ENCODE measurements around the gene GLB1L2.

Gene GLB1L2

DNA sequence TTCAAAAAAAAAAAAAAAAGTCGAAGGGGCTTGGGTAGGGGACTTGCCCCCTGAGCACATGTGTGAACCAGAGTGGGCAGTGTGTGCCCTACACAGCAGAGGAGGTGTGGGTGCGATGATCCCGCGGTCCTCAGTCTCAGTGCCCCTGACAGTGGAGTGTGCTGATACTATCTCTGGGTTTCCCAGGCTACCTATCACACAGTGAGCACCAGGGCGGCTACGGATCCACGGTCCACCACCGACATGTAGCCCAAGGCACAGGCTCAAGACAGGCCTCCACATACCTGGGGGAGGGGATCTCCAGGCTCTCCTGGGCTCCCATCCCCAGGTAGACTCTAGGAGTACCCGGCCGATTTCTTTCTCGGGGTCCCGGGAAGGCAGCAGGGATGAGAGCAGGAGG, 71.1 kb downstream of the GLB1L2 start:
- DNase-seq (ENCODE audit: low read depth in 2 of 3, low spot score in 2 of 3): no peak

DNA sequence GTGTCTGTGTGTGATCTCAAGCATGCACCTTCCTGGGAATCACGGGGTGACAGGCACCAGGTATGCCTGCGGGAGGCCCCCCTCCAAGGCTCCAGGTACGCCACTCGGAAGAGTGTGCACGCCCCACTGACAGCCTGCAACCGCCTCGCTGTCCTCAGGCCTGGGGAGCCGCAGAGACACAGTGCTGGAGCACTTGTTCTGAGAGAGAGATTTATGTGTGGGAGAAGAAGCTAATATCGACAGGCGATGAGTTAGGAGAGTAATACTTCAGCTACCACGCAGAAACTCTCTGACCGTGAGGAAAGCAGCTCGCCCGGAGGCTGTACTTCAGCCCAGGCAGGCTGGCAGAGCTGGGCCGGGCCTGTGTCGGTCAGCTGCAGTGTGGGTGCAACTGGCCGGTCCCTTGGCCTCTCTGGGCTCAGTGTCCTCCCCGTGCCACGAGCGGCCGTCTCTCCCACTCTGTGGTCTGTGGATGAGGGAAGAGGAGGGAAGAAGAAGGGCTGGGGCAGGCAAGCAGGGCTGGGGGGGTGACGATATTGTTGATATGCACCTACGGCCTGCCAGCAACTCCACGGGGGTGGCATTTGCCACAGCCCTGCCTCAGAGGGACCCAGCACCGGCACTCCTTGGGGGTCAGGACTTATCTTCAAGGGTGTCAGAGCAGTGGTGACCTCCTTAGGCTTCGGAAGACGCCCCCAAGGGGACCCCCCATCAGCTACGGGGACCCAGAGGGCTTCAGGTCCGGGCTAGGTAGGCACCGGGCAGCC, 73.0 kb downstream of the GLB1L2 start:
- DNase-seq (ENCODE audit: low read depth in 2 of 3, low spot score in 2 of 3): no peak

DNA sequence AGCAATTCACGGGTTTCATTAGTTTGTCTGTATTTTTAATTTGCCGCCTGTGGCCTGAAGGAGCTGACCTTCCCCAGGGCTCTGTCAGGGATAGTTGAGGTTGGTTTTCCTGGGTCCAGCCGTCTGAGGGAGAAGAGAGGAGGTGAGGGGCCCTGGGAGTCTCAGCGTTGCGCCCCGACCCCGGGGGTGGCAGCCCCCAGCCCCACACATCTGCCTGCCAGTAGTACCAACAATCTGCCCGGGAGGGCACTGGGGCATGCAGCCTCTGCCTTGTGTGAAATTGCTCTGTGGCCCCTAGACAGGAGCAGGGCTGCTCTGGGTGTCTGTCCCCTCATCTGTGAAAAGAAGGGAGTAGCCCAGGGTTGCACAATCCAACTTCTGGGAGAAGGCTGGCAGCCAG, 73.6 kb downstream of the GLB1L2 start:
- no peak for DNase-seq (ENCODE audit: low read depth in 2 of 3, low spot score in 2 of 3)

DNA sequence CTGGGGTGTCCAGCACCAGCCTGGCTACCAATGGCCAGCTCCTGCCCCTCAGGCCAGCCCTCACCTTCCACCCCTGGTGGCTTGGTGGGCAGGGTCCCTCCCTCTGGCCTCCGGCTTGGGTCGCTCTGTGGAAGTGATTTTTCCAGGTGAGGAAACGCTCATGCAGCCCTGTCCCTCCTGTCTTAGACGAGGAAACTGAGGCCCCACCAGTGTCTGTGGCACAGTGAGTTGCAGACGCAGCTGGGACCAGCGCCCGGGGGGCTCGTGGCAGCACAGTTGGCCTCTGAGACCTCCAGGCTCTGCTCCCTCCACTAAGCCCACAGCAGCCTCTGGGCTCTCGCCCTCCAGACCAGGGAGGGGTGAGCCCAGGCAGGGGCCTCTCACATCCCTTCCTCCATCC, 74.1 kb downstream of the GLB1L2 start:
- DNase-seq (ENCODE audit: low read depth in 2 of 3, low spot score in 2 of 3): no peak

- no peak for DNase-seq (ENCODE audit: low read depth in 2 of 3, low spot score in 2 of 3)
Observed at GRCh38 chr11:134406264-134407185, 74.7 kb downstream of the GLB1L2 start.

GRCh38 chr11:134407321-134407828, 75.6 kb downstream of the GLB1L2 start:
- DNase-seq (ENCODE audit: low read depth in 2 of 3, low spot score in 2 of 3): no peak

GRCh38 chr11:134407923-134408322, 76.1 kb downstream of the GLB1L2 start:
- no peak for DNase-seq (ENCODE audit: low read depth in 2 of 3, low spot score in 2 of 3)

GRCh38 chr11:134409552-134410429, 78.0 kb downstream of the GLB1L2 start:
- DNase-seq (ENCODE audit: low read depth in 2 of 3, low spot score in 2 of 3): no peak

- DNase-seq (ENCODE audit: low read depth in 2 of 3, low spot score in 2 of 3): no peak
Observed at GRCh38 chr11:134410766-134411165, 79.0 kb downstream of the GLB1L2 start.

DNA sequence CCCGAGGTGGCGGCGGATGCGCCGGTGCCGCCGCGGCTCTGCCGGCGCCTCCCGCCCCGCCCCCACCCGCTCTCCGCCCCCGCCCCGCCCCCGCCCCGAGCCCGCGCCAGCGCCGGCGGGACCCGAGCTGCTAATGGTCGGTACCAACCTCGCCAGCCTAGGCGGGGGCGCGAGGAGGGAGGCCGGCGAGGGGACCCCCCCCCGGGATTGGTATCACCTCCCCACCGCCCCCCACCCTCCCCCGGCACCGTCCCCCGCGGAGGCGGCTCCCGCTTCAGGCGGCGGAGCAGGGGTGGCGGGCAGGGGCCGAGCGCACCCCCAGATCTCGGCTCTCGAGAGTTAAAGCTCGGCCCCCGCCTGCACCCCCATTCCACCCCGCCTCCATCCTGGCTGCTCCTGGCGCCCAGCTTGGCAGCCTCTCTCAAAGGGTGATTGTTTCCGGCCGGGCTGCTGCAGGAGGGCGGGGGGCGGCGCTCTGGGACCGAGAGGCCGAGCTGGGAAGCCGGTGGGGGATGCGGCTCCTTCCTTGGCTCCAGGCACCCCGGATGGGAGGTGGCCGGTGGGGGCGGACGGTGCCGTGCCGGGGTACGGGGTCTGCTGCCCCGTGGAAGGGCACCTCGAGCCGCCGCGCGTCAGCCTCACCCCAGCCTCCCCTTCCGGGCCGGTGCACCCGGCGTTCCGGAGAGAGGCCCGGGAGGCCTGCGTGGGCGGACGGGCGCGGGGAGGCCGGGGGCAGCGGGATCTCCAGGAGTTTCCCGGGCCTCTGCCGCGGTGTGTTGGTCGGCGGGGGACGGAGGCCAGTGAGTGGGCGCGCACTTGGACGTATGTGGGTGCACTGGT, 80.6 kb downstream of the GLB1L2 start, which contains the start of gene B3GAT1:
Gene B3GAT1 (minus strand): TSS at position 40 of the 840 bp plus-strand sequence. CDS start 24,583 bp downstream, outside the sequence.
- no peak for DNase-seq (ENCODE audit: low read depth in 2 of 3, low spot score in 2 of 3)

- no peak for DNase-seq (ENCODE audit: low read depth in 2 of 3, low spot score in 2 of 3)
Observed at GRCh38 chr11:134413043-134413825, 81.4 kb downstream of the GLB1L2 start.

GRCh38 chr11:134413826-134414731, 82.3 kb downstream of the GLB1L2 start:
- DNase-seq (ENCODE audit: low read depth in 2 of 3, low spot score in 2 of 3): no peak

DNA sequence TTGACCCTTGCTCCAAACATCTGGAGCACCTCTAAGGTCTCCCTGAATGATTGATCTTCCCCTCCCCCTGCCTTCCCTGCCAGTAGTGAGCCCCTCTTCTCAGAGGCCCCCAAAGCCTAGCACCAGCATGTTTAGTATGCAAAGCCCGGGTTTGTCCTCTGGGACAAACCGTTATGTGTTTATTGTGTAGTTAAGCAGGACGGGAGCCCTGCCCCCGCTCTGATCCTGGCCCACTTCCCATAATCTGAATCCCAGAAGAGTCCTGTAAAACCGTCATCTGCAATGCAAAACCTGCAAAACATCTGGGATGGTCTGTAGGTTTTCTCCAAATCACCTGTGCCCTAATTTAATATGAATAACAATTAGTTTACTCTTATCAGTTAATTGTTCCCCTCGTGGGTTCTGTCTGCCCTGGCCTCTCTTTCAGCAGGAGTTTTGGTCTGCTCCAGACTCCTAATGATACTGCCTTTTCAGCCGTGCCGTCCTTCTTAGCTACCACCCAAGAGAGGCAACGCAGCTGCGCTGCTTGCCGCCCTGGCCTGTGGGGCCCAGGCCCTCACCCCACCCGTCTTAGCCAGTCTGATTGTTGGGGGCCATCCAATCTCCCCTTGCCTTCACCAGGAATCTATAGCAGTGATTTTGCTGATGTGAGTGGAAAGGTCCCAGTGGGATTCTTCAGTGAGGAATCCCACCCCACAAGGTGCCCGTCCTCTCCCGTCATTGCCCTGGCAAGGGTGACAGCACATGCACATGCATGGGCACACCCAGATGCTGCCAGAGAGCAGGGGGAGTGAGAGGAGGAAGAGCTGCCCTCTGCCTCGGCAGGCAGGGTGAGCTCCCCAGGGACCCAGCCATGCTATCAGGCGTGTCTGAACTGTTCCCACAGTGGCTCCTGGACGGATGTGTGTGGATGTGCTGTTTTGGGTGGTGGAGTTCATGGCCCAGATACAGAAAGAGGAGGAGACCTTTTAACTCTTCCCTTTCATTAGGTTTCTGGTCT, 83.3 kb downstream of the GLB1L2 start:
- DNase-seq (ENCODE audit: low read depth in 2 of 3, low spot score in 2 of 3): no peak

DNA sequence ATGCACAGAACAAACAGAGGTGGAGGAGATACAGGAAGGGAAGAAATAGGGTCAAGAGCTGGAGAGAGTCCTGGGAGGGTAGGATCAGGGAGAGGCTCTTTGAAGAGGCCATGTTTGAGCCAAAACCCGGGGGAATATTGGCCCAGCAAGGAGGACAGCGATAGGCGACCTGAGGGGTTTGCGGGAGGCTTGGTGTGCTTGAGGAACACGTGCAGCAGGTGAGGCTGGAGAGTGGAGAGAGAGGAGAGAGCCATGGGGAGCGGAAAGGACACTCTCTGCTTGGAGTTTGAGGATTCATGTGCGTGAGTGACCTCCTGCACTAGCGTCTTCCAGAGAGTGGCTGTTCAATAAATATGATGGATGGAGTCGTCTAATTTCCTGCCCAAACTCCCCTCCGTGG, 84.9 kb downstream of the GLB1L2 start:
- DNase-seq (ENCODE audit: low read depth in 2 of 3, low spot score in 2 of 3): no peak

- DNase-seq (ENCODE audit: low read depth in 2 of 3, low spot score in 2 of 3): no peak
Observed at GRCh38 chr11:134417871-134418840, 86.4 kb downstream of the GLB1L2 start.

DNA sequence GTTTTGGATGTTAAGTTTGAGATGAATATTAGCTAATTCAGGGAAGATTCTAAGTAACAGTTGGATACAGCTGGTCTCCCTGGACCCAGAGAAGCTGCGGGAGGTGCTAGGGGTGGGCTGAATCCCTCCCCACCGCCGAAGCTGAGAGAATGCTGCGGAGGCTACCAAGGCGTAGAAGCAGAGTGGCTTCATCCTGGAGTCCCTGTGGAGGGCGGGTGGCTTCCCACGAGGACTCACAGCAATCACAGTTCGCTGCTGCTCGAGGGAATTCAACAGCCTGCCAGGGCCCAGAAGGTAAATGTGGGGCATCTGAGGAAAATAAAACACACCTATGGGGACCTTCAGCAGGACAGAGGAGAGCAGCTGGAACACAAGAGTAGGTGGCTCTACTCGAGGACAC, 91.3 kb downstream of the GLB1L2 start:
- no peak for DNase-seq (ENCODE audit: low read depth in 2 of 3, low spot score in 2 of 3)

Measured in activated CD8-positive, alpha-beta memory T cell treated with anti-CD3 and anti-CD28 coated beads for 48 hours (primary cell).